D721Med (cell line): ENCODE measurements around the gene SPECC1L.

Experiments used
- DNase-seq: peaks from one replicate; pipeline ENCODE4 v3.0.0; 2011; ENCODE audit warnings: low spot score; ENCODE audit not compliant: insufficient read length
- FAIRE-seq: peaks from 2 replicates; lab custom pipeline; 2011; peaks lifted over from hg19 to GRCh38; lab: Jason Lieb, UNC
- TF ChIP-seq, protein P1 (sequence below): IDR thresholded peaks from 2 replicates; pipeline ENCODE4 v1.5.1; 2012; ENCODE audit warnings: mild to moderate bottlenecking, control low read depth; ENCODE audit not compliant: insufficient read depth; ENCODE audit errors: missing control alignments

SPECC1L gene

DNA sequence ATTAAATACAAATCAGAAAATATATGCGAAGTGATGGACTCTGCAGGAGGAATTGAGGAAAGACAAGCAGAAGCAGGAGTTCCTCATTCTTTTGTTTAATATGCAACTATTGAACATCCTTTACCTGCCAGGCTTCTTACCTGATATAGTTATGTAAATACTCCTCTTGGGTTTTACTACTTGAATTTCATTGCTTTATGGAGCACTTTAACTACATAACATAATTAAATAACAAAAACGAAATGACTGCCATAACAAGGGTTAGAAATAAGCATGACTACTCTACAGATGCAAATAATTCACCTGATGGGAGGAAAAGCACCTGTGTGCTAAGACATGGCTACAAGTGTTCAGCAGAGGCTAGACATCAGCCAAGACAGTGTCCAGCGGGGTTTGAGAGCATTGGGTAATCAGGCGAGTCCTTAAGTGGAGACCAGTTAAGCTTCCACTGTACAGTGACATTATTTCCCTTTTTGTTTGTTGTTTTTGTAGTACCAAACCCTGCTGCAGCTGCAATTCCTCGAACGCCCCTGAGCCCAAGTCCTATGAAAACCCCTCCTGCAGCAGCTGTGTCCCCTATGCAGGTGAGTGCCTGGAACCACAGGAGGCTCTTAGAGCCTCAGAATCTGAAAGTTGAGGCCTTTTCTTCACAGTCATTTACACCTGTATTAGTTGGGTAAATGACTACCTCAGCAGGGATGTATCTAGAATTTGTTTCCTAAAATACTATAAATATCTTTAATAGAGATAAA, 67.4 kb downstream of the SPECC1L start:
- TF ChIP-seq, protein P1, sequence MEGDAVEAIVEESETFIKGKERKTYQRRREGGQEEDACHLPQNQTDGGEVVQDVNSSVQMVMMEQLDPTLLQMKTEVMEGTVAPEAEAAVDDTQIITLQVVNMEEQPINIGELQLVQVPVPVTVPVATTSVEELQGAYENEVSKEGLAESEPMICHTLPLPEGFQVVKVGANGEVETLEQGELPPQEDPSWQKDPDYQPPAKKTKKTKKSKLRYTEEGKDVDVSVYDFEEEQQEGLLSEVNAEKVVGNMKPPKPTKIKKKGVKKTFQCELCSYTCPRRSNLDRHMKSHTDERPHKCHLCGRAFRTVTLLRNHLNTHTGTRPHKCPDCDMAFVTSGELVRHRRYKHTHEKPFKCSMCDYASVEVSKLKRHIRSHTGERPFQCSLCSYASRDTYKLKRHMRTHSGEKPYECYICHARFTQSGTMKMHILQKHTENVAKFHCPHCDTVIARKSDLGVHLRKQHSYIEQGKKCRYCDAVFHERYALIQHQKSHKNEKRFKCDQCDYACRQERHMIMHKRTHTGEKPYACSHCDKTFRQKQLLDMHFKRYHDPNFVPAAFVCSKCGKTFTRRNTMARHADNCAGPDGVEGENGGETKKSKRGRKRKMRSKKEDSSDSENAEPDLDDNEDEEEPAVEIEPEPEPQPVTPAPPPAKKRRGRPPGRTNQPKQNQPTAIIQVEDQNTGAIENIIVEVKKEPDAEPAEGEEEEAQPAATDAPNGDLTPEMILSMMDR: no peak
- FAIRE-seq (no peak), DNase-seq (no peak)

- DNase-seq: no peak
- FAIRE-seq: no peak
- TF ChIP-seq, protein P1: no peak
Observed at GRCh38 chr22:24338726-24339451, 68.3 kb downstream of the SPECC1L start.

GRCh38 chr22:24339452-24339747, 68.8 kb downstream of the SPECC1L start:
- FAIRE-seq (no peak), DNase-seq (no peak)
- TF ChIP-seq, protein P1: no peak

DNA sequence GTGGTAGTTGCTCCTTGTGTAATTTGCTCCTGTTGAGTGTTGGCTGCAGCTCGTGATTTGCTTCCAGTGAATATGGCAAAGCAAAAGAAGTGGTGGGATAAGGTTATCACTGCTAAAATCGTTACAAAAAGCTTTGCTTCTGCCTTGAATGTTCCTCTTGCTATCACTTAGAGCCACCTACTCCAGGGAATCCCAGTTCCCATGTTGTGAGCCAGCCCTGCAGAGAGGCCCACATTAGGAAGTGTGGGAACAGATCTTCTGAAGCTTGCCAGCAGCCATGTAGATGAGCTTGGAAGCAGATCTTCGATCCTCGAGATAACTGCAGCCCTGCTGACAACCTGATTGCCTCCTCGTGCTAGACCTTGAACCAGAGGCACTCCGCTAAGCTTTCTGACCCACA, 71.0 kb downstream of the SPECC1L start:
- TF ChIP-seq, protein P1: no peak
- FAIRE-seq: no peak
- DNase-seq: no peak

DNA sequence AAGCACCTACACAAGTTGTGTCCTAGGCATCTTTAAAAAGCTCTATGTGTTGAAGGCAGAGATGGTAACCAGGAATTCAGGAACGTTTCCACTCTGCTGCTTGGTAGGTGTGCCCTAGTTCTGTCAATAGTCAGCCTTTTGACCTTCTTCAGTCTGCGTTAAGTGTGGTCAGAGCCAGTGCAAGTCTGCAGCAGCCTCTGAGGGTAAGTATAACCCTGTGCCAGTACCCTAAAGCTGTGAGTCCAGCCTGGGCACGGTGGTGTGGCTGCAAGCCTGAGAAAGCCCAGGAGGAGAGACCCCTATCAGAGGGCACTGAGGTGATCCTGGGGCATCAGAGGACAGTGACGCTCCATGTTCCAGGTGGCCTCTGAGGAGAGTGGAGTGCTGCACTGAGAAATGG, 80.0 kb downstream of the SPECC1L start:
- FAIRE-seq (no peak), DNase-seq (no peak)
- TF ChIP-seq, protein P1: no peak

GRCh38 chr22:24353121-24353520, 82.5 kb downstream of the SPECC1L start:
- FAIRE-seq: no peak
- DNase-seq: no peak
- TF ChIP-seq, protein P1: no peak

DNA sequence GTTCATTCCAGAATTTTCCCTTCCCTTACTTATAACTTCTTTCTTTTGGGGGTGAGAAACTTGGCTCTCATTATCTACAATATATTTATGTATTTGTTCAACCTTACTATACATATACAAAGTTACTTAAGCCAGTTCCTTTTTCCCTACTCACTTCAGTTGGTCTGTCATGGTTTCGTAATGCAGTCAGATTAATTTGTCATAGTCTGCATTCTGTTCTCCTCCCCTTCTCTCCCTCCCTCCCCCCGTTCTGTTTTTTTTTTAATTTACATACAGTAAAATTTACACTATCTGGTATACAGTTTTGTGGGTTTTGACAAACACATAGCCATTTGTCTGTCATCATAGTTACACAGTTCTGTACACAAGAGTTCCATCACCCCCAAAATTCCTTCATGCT, 84.9 kb downstream of the SPECC1L start:
- FAIRE-seq: no peak

More for the DNA sequence above, 84.9 kb downstream of the SPECC1L start:
- DNase-seq: no peak
- TF ChIP-seq, protein P1: no peak
